ENCODE results near the gene GPA33. TPM values are rescaled to one million over a fixed set of nuclear protein-coding genes. Genes with fewer than 3 reads are reported as not detected.
"Not testable (repeated sequence)": the region's sequence is repeated elsewhere in the genome, so short reads cannot be mapped to it uniquely, and the experiment has no call there.

The GPA33 gene
- polyA plus RNA-seq, 1 donor (not counting 4 experiments of a cell fraction or from before 2014, with no cell fraction given): not detected

DNA sequence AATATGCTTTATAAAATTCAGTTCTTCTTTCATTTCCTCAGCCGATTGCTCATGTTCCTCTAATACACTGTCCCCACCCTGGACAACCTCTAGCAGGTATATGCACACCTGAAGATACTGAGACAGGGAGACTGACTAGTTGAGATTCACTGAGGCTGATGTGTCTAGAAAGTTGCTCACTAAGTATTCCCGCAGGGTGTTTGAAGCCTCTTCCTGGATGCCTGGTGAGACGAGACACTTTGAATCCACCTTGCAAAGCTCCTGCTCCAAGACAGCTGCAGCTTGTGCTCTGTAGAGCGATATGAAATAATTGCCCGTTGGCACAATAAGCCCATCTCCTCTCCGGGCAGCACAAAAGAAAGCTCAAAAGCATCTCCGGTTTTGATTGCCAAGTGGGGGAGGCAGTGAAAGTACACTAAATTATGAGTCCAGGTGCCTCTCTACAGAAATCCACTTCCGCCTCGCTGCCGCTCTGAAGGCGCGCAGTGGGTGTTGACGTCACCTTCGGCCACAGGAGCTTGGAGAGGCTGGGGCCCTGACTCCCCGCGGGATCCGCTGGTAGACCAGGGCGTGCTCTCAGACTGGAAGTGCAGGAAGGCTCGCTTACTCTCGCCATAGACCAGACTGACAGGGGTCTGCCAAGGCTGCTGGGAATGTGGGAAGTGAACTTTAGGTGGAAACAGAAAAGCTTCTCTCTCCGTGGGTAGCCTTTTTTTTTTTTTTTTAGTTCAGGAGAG is 46.3 kb downstream of the GPA33 start:
- TF ChIP-seq CTCF (optimal IDR thresholded peaks at IDR 0.05 in 1 of 3, IDR thresholded peaks at IDR 0.05 in 1 of 3, conservative IDR thresholded peaks at IDR 0.05 in 1 of 3; ENCODE audit: extremely low read depth in 1 of 3, insufficient read depth in 2 of 3, low read length in 3 of 3) (no peak), EZH2 (IDR thresholded peaks at IDR 0.05; ENCODE audit: low read length) (no peak)
- peaks cover 17% of the 10 kb centered on the region for H3K27me3 ChIP-seq (ENCODE audit: control insufficient read depth, extremely low read depth, insufficient read depth, low read length)
- H3K79me2 ChIP-seq (ENCODE audit: control insufficient read depth, insufficient read depth, low read length): no peaks in the 10 kb centered on the region
- H3K4me1 ChIP-seq (ENCODE audit: control insufficient read depth, extremely low read depth, insufficient read depth, low read length): no peaks in the 10 kb centered on the region
- H3K9me3 ChIP-seq (ENCODE audit: control insufficient read depth, low read depth, low read length): no peaks in the 10 kb centered on the region
- H3K36me3 ChIP-seq (ENCODE audit: control insufficient read depth in 2 of 2, extremely low read depth in 1 of 2, insufficient read depth in 2 of 2, low read length in 2 of 2): no peaks in the 10 kb centered on the region
- H3K4me3 ChIP-seq (ENCODE audit: control insufficient read depth in 2 of 3, extremely low read depth in 1 of 3, insufficient read depth in 2 of 3, low read depth in 1 of 3, low read length in 3 of 3): peak overlapping the region; percentile 11 to 57 (median 48)
- H3K4me2 ChIP-seq (ENCODE audit: control insufficient read depth, extremely low read depth, insufficient read depth, low read depth, low read length): peak overlapping the region; percentile 72
- H4K20me1 ChIP-seq (ENCODE audit: control insufficient read depth, extremely low read depth, insufficient read depth, low read length): no peaks in the 10 kb centered on the region
- dilution Hi-C loops (cut with MboI; ENCODE audit: extremely low pct_ligation_motif_present, low sequenced_read_pairs): no loop called here
- no peak overlapping the region for H3K9ac ChIP-seq (ENCODE audit: control insufficient read depth, extremely low read depth, insufficient read depth, low read length)
- no peak overlapping the region for H3K27ac ChIP-seq (ENCODE audit: control insufficient read depth, insufficient read depth, low read length)
- H2AFZ ChIP-seq (ENCODE audit: control insufficient read depth, low read length): peak overlapping the region; percentile 55
- DNase-seq (ENCODE audit: low read depth, low spot score): no peak
- H3K9me1 ChIP-seq (ENCODE audit: control insufficient read depth, extremely low read depth, insufficient read depth, low read length): no peaks in the 10 kb centered on the region
- peak; percentile 41 for FAIRE-seq

DNA sequence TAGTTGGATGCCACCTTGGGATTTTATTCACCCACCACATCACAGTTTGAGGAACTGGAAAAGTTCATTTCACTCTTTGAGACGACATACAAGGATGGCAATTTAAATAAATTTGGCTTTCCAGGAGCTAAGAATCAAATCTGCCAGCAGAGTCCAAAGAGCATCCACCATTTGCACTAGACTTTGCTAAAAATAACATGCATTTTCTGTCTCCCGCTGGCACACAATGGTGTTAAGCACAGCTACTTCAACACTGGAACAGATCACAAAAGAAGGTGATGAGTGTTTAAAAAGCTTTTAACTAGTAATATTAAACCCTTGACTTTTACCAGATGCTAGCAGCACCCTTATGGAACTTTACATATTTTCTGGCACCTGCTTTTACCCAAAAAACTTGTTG is 56.5 kb downstream of the GPA33 start:
- H3K9ac ChIP-seq (ENCODE audit: control insufficient read depth, extremely low read depth, insufficient read depth, low read length): no peak overlapping the region
- FAIRE-seq: no peak
- no peaks in the 10 kb centered on the region for H3K4me1 ChIP-seq (ENCODE audit: control insufficient read depth, extremely low read depth, insufficient read depth, low read length)
- no peak for TF ChIP-seq EZH2 (IDR thresholded peaks at IDR 0.05; ENCODE audit: low read length)
- no peak for TF ChIP-seq CTCF (optimal IDR thresholded peaks at IDR 0.05 in 1 of 3, IDR thresholded peaks at IDR 0.05 in 1 of 3, conservative IDR thresholded peaks at IDR 0.05 in 1 of 3; ENCODE audit: extremely low read depth in 1 of 3, insufficient read depth in 2 of 3, low read length in 3 of 3)
- no peak overlapping the region for H3K27ac ChIP-seq (ENCODE audit: control insufficient read depth, insufficient read depth, low read length)
- H3K36me3 ChIP-seq (ENCODE audit: control insufficient read depth in 2 of 2, extremely low read depth in 1 of 2, insufficient read depth in 2 of 2, low read length in 2 of 2): no peaks in the 10 kb centered on the region
- no peak overlapping the region for H2AFZ ChIP-seq (ENCODE audit: control insufficient read depth, low read length)
- H3K4me2 ChIP-seq (ENCODE audit: control insufficient read depth, extremely low read depth, insufficient read depth, low read depth, low read length): no peak overlapping the region
- dilution Hi-C loops (cut with MboI; ENCODE audit: extremely low pct_ligation_motif_present, low sequenced_read_pairs): no loop called here
- DNase-seq (ENCODE audit: low read depth, low spot score): no peak
- no peak overlapping the region for H3K4me3 ChIP-seq (ENCODE audit: control insufficient read depth in 2 of 3, extremely low read depth in 1 of 3, insufficient read depth in 2 of 3, low read depth in 1 of 3, low read length in 3 of 3)
- no peaks in the 10 kb centered on the region for H4K20me1 ChIP-seq (ENCODE audit: control insufficient read depth, extremely low read depth, insufficient read depth, low read length)
- H3K9me1 ChIP-seq (ENCODE audit: control insufficient read depth, extremely low read depth, insufficient read depth, low read length): no peaks in the 10 kb centered on the region
- H3K79me2 ChIP-seq (ENCODE audit: control insufficient read depth, insufficient read depth, low read length): no peaks in the 10 kb centered on the region
- no peaks in the 10 kb centered on the region for H3K27me3 ChIP-seq (ENCODE audit: control insufficient read depth, extremely low read depth, insufficient read depth, low read length)
- no peaks in the 10 kb centered on the region for H3K9me3 ChIP-seq (ENCODE audit: control insufficient read depth, low read depth, low read length)

GRCh38 chr1:167029553-167029952 is 60.6 kb downstream of the GPA33 start:
- H3K79me2 ChIP-seq (ENCODE audit: control insufficient read depth, insufficient read depth, low read length); dilution Hi-C loops (cut with MboI; ENCODE audit: extremely low pct_ligation_motif_present, low sequenced_read_pairs); H3K4me3 ChIP-seq (ENCODE audit: control insufficient read depth in 2 of 3, extremely low read depth in 1 of 3, insufficient read depth in 2 of 3, low read depth in 1 of 3, low read length in 3 of 3); H3K4me2 ChIP-seq (ENCODE audit: control insufficient read depth, extremely low read depth, insufficient read depth, low read depth, low read length); H3K4me1 ChIP-seq (ENCODE audit: control insufficient read depth, extremely low read depth, insufficient read depth, low read length); H4K20me1 ChIP-seq (ENCODE audit: control insufficient read depth, extremely low read depth, insufficient read depth, low read length); H3K9me3 ChIP-seq (ENCODE audit: control insufficient read depth, low read depth, low read length); H3K27me3 ChIP-seq (ENCODE audit: control insufficient read depth, extremely low read depth, insufficient read depth, low read length); DNase-seq (ENCODE audit: low read depth, low spot score); H3K36me3 ChIP-seq (ENCODE audit: control insufficient read depth in 2 of 2, extremely low read depth in 1 of 2, insufficient read depth in 2 of 2, low read length in 2 of 2); FAIRE-seq; H3K27ac ChIP-seq (ENCODE audit: control insufficient read depth, insufficient read depth, low read length); H3K9ac ChIP-seq (ENCODE audit: control insufficient read depth, extremely low read depth, insufficient read depth, low read length); H3K9me1 ChIP-seq (ENCODE audit: control insufficient read depth, extremely low read depth, insufficient read depth, low read length); H2AFZ ChIP-seq (ENCODE audit: control insufficient read depth, low read length): not testable (repeated sequence)

Measured in keratinocyte (primary cell).